ENCODE measurements around the gene KIF6. TPM values are rescaled to one million over a fixed set of nuclear protein-coding genes. Genes with fewer than 3 reads are reported as not detected.

The KIF6 gene
- total and polyA plus RNA-seq, 2 of the 8 experiments (the other 6 are each of a cell fraction or from before 2014, with no cell fraction given), result 0.53 to 0.65 TPM

DNA sequence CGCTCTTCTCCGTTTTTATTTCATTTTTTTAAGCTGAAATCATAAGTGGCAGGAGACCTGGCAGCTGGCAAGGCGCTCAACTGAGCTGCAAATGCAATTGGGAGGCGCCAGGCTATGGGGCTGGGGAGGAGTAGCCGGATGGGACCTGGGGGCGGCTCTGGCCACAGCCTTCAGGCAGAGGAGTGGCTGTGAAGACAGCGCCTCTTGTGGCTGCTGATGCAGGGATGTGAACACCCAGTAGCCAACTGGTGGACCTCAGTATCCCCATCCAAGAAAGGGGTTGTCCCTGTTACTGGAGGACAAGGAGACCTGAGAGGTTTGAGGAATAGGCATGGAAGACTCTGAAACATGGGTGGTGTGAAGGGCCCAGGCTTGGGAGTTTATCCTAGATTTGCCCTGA lies 423.6 kb downstream of the KIF6 start:
- no peak overlapping the region for H2AFZ ChIP-seq (ENCODE audit: low read length)
- no peak; the same call in 1 of the 2 replicates for TF ChIP-seq GABPA (IDR thresholded peaks at IDR 0.05; ENCODE audit: borderline replicate concordance, insufficient read depth, low read length)
- 0 out of 2 replicates have a peak, but pooled peaks have one; percentile 21 for TF ChIP-seq JUND (IDR thresholded peaks at IDR 0.05; ENCODE audit: low read length)
- TF ChIP-seq CTBP2 (IDR thresholded peaks at IDR 0.05; ENCODE audit: borderline replicate concordance, insufficient read depth, insufficient read length, low read length), result no peak
- TF ChIP-seq CEBPB (IDR thresholded peaks at IDR 0.05; ENCODE audit: low read depth, low read length), result 0 out of 2 replicates have a peak, but pooled peaks have one; percentile 7
- peak; percentile 38; the same call in 1 of the 2 replicates for TF ChIP-seq YY1 (IDR thresholded peaks at IDR 0.05; ENCODE audit: low read depth, low read length)
- TF ChIP-seq KDM5A (IDR thresholded peaks at IDR 0.05; ENCODE audit: low read length), result no peak
- no peak for TF ChIP-seq TCF12 (IDR thresholded peaks at IDR 0.05; ENCODE audit: low read depth, low read length)
- TF ChIP-seq SUZ12 (IDR thresholded peaks at IDR 0.05; ENCODE audit: low read length), result no peak
- TF ChIP-seq NANOG (IDR thresholded peaks at IDR 0.05; ENCODE audit: insufficient read depth, low read depth, low read length, poor library complexity, severe bottlenecking), result peak; percentile 15
- no peak for TF ChIP-seq KDM4A (IDR thresholded peaks at IDR 0.05; ENCODE audit: low read depth, low read length, severe bottlenecking)
- TF ChIP-seq EP300 (IDR thresholded peaks at IDR 0.05; ENCODE audit: borderline replicate concordance in 1 of 2, low read depth in 2 of 2, low read length in 2 of 2), result 0 out of 3 replicates have a peak, but pooled peaks of 1 of the 2 experiments have one; percentile 39
- TF ChIP-seq EZH2 (IDR thresholded peaks at IDR 0.05; ENCODE audit: low read depth, low read length, severe bottlenecking), result no peak

More for the DNA sequence above, 423.6 kb downstream of the KIF6 start:
- DNase-seq (ENCODE audit: low read depth in 1 of 2, low spot score in 2 of 2) (peak in 1 of 2 experiments; percentile 81), FAIRE-seq (no peak)
- Histone ChIP-seq H2BK15ac (ENCODE audit: low read length) (no peak overlapping the region; the same call in 1 of the 2 replicates), H3K4me3 (ENCODE audit: extremely low read depth in 1 of 4, insufficient read depth in 2 of 4, low read depth in 3 of 4, low read length in 4 of 4) (no peak overlapping the region), H3K27me3 (replicated peaks in 1 of 4; ENCODE audit: control insufficient read depth in 3 of 4, extremely low read depth in 1 of 4, insufficient read depth in 3 of 4, low read length in 3 of 4) (no peaks in the 10 kb centered on the region; a peak in 1 of 7 replicates), H3K36me3 (ENCODE audit: control insufficient read depth in 2 of 4, insufficient read depth in 4 of 4, low read length in 3 of 4) (no peaks in the 10 kb centered on the region), H3K56ac (replicated peaks; ENCODE audit: insufficient read length, low read depth, low read length) (no peak overlapping the region), H3K23me2 (ENCODE audit: low read depth, low read length) (no peaks in the 10 kb centered on the region), H2BK20ac (ENCODE audit: low read length) (no peak overlapping the region), H4K20me1 (replicated peaks in 1 of 2; ENCODE audit: control insufficient read depth in 1 of 2, insufficient read depth in 2 of 2, low read length in 2 of 2) (no peaks in the 10 kb centered on the region), H2BK12ac (ENCODE audit: low read depth, low read length) (peak overlapping the region; percentile 56; the same call in 1 of the 2 replicates), H3K18ac (ENCODE audit: extremely low read depth, low read length) (no peak overlapping the region), H3K79me2 (ENCODE audit: control insufficient read depth in 1 of 2, insufficient read depth in 2 of 2, low read length in 2 of 2) (no peaks in the 10 kb centered on the region), H3K9ac (replicated peaks in 1 of 4; ENCODE audit: extremely low read depth in 1 of 4, low read depth in 3 of 4, low read length in 3 of 4) (no peak overlapping the region; a peak in 1 of 7 replicates), H4K5ac (ENCODE audit: insufficient read length, low read depth, low read length) (no peak overlapping the region), H3K9me3 (ENCODE audit: insufficient read depth in 2 of 2, low read depth in 1 of 2, low read length in 1 of 2) (no peaks in the 10 kb centered on the region), H4K91ac (replicated peaks; ENCODE audit: insufficient read length, low read length) (no peak overlapping the region), H2BK120ac (replicated peaks; ENCODE audit: low read depth, low read length) (no peak overlapping the region), H4K8ac (ENCODE audit: extremely low read depth, insufficient read depth, low read length) (no peak overlapping the region), H3K4me2 (ENCODE audit: insufficient read depth in 1 of 2, low read depth in 2 of 2, low read length in 2 of 2) (no peak overlapping the region), H2AK5ac (ENCODE audit: low read depth, low read length) (peak overlapping the region; percentile 6; the same call in 1 of the 2 replicates), H3K4me1 (replicated peaks in 1 of 4; ENCODE audit: control insufficient read depth in 3 of 4, insufficient read depth in 4 of 4, low read length in 3 of 4) (peaks cover 0 to 4% (median under 1%) of the 10 kb centered on the region in 4 experiments; a peak in 2 of 7 replicates), H3K79me1 (ENCODE audit: low read depth, low read length) (no peaks in the 10 kb centered on the region), H3K14ac (ENCODE audit: insufficient read length) (no peak overlapping the region), H3K23ac (ENCODE audit: insufficient read length) (no peak overlapping the region), H3K4ac (replicated peaks; ENCODE audit: insufficient read length, low read depth, low read length) (no peak overlapping the region), H2BK5ac (ENCODE audit: low read depth, low read length) (no peak overlapping the region), H3K27ac (ENCODE audit: low read depth, low read length) (no peak overlapping the region)
- CTCF ChIA-PET (ENCODE audit: partially characterized antibody), result interaction anchor here (0.7 to 47.4 kb wide), 29 partner anchors 9 to 299 kb away, joined by 3 to 1738 read pairs (median 7); partner anchors contain the start of genes KCNK16, KCNK17 and KCNK5
- POLR2A ChIA-PET (ENCODE audit: partially characterized antibody), result interaction anchor here (1.6 to 4.0 kb wide), 3 partner anchors 70 to 98 kb away, joined by 5 to 23 read pairs (median 6); partner anchors contain the start of gene KCNK5
- 37% methylated on average over 7 of the region's 7 CpGs; no CpG with 5 or more reads in 1 of the 2 experiments for WGBS, 2 experiments (ENCODE audit: extremely low coverage in 1 of 2, insufficient coverage in 1 of 2, insufficient read length in 1 of 2, insufficient replicate concordance in 2 of 2, low coverage in 1 of 2, low lambda C conversion rate in 2 of 2, missing lambda C conversion rate in 1 of 2)

Measured in H1 (cell line).